ENCODE measurements around the gene CYFIP2. TPM values are rescaled to one million over a fixed set of nuclear protein-coding genes. Genes with fewer than 3 reads are reported as not detected.

The CYFIP2 gene
- total RNA-seq, 1 donor from 2014 or later: 59.2 TPM

DNA sequence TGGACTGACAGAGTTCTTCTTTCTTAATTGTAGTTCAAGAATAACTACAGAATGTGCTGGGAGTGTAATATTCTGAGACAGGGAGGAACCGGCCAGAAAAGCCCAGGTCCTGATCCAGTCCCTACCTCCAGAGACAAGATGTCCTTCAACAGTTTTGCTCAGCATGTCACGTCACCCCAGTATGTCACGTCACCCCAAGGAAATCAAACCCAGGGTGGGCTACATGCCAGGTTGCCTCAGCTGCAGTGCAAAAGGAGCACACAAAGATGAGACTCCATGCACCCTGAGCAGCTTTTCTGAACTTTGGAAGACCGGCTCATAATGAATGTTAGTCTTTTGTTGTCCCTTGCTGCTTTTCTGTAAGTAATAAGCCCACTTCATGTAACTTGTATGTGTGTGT is 168.2 kb downstream of the CYFIP2 start:
- TF ChIP-seq, protein P1, sequence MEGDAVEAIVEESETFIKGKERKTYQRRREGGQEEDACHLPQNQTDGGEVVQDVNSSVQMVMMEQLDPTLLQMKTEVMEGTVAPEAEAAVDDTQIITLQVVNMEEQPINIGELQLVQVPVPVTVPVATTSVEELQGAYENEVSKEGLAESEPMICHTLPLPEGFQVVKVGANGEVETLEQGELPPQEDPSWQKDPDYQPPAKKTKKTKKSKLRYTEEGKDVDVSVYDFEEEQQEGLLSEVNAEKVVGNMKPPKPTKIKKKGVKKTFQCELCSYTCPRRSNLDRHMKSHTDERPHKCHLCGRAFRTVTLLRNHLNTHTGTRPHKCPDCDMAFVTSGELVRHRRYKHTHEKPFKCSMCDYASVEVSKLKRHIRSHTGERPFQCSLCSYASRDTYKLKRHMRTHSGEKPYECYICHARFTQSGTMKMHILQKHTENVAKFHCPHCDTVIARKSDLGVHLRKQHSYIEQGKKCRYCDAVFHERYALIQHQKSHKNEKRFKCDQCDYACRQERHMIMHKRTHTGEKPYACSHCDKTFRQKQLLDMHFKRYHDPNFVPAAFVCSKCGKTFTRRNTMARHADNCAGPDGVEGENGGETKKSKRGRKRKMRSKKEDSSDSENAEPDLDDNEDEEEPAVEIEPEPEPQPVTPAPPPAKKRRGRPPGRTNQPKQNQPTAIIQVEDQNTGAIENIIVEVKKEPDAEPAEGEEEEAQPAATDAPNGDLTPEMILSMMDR (conservative IDR thresholded peaks at IDR 0.05; ENCODE audit: low read depth, low read length): no peak
- H3K4me3 ChIP-seq (ENCODE audit: low read depth, low read length): no peak overlapping the region
- no peak for DNase-seq (ENCODE audit: low read depth)

DNA sequence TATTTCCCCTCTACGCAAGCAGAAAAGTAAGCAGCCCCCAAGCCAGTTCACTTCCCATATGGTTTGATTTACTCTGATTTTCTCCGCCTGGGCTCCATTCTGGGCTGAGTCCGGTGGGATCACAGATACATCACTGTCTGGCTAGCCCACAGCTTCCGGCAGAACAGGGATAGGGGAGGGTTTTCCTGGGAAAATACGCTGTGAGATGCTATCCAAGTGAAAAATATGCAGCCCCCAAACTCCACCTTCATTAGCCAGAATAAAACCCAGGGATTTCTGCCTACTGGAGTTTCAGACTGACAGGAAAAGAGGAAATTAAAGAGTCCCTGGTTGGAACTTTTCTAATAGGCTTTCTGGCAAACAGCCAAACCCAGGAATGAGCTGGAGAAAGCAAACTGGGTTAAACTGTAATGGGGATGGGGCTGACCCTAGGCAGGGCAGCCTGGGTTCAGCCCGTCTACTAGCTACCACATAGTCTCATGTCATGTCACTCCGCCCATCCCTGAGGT is 177.2 kb downstream of the CYFIP2 start:
- no peak overlapping the region for H3K4me3 ChIP-seq (ENCODE audit: low read depth, low read length)
- DNase-seq (ENCODE audit: low read depth): no peak
- TF ChIP-seq, protein P1 (conservative IDR thresholded peaks at IDR 0.05; ENCODE audit: low read depth, low read length): no peak

DNA sequence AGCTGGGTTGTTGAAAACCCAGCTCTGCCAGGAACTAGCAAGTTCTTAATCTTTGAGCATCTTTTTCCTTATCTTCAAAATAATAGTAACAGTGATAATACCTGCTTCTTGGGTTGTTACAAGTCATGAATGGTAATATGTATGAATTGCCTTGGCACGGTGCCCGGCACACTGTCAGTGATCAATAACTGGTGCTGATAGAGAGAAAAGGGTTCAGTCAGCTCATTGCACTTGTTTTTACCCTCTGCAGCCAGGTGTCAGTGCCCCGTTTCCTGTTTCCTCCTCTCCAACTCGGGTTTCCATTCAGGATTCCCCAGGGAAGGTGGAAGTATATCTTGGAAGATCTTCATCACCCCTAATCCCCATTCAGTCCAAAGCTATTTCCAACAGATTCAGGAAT is 178.3 kb downstream of the CYFIP2 start:
- DNase-seq (ENCODE audit: low read depth): no peak
- no peak overlapping the region for H3K4me3 ChIP-seq (ENCODE audit: low read depth, low read length)
- TF ChIP-seq, protein P1 (conservative IDR thresholded peaks at IDR 0.05; ENCODE audit: low read depth, low read length): no peak

Other genes starting within 250 kb of the CYFIP2 start
- 11.4 and 25.8 TPM in 2 replicates for gene HAVCR1, start 207.0 kb upstream of the CYFIP2 start, total RNA-seq
- gene HAVCR2, start 157.1 kb upstream of the CYFIP2 start, total RNA-seq: 0.12 TPM in 1 of 2 replicates, not detected in the other
- 13.1 and 20.5 TPM in 2 replicates for gene MED7, start 123.3 kb upstream of the CYFIP2 start, total RNA-seq
- gene GARIN3, start 99.9 kb upstream of the CYFIP2 start, total RNA-seq: not detected in 2 replicates
- 0.29 TPM in 1 of 2 replicates, not detected in the other for gene ITK, start 85.3 kb upstream of the CYFIP2 start, total RNA-seq
- gene NIPAL4, start 194.1 kb downstream of the CYFIP2 start, total RNA-seq: 2.4 and 5.6 TPM in 2 replicates